Astrocyte (in vitro differentiated cells and primary cell): ENCODE measurements around the gene UQCRH. TPM values are rescaled to one million over a fixed set of nuclear protein-coding genes. Genes with fewer than 3 reads are reported as not detected.

Source experiments
- DNase-seq: peaks from one replicate; pipeline ENCODE4 v3.0.0-alpha.2; 2010; ENCODE audit warnings: low read depth
- FAIRE-seq: peaks from 2 replicates; lab custom pipeline; 2011; peaks lifted over from hg19 to GRCh38; lab: Jason Lieb, UNC
- H2AFZ ChIP-seq: 2 replicates; pipeline ENCODE4 v1.6.0; 2012; ENCODE audit warnings: low read depth, low read length, inconsistent platforms
- H3K27ac ChIP-seq: 2 replicates; pipeline ENCODE4 v1.5.1; 2011; ENCODE audit warnings: low read depth, low read length, inconsistent platforms
- H3K27me3 ChIP-seq: 2 replicates; pipeline ENCODE4 v1.6.0; 2011; ENCODE audit warnings: low read length, inconsistent platforms; ENCODE audit not compliant: insufficient read depth
- H3K36me3 ChIP-seq: 2 replicates; pipeline ENCODE4 v1.5.1; 2011; ENCODE audit warnings: low read length, inconsistent platforms; ENCODE audit not compliant: insufficient read depth
- H3K4me1 ChIP-seq: 2 replicates; pipeline ENCODE4 v1.5.1; 2011; ENCODE audit warnings: low read length, inconsistent platforms; ENCODE audit not compliant: insufficient read depth
- H3K4me2 ChIP-seq: 2 replicates; pipeline ENCODE4 v1.6.0; 2012; ENCODE audit warnings: low read length, inconsistent platforms
- H3K4me3 ChIP-seq: 2 replicates; pipeline ENCODE4 v1.5.1; 2011; ENCODE audit warnings: low read depth, mild to moderate bottlenecking, low read length, inconsistent platforms; ENCODE audit not compliant: insufficient read depth
- H3K79me2 ChIP-seq: 2 replicates; pipeline ENCODE4 v1.6.0; 2012; ENCODE audit warnings: mild to moderate bottlenecking, low read length, inconsistent platforms; ENCODE audit not compliant: insufficient read depth
- H3K9ac ChIP-seq: 2 replicates; pipeline ENCODE4 v1.6.0; 2012; ENCODE audit warnings: mild to moderate bottlenecking, low read length, inconsistent platforms
- H3K9me3 ChIP-seq: 2 replicates; pipeline ENCODE4 v1.5.1; 2012; ENCODE audit warnings: low read depth, mild to moderate bottlenecking, low read length, inconsistent platforms; ENCODE audit not compliant: insufficient read depth
- H4K20me1 ChIP-seq: 2 replicates; pipeline ENCODE4 v1.6.0; 2012; ENCODE audit warnings: low read length, inconsistent platforms; ENCODE audit not compliant: insufficient read depth
- H3K27ac Mint-ChIP-seq: one replicate; pipeline ENCODE4 v1.8.0; 2021; ENCODE audit warnings: mild to moderate bottlenecking, mixed read lengths; ENCODE audit not compliant: unreplicated experiment
- H3K27me3 Mint-ChIP-seq: one replicate; pipeline ENCODE4 v1.8.0; 2021; ENCODE audit warnings: low read depth, mixed read lengths; ENCODE audit not compliant: unreplicated experiment
- H3K36me3 Mint-ChIP-seq: one replicate; pipeline ENCODE4 v1.8.0; 2021; ENCODE audit warnings: low read depth, mixed read lengths; ENCODE audit not compliant: unreplicated experiment
- H3K4me1 Mint-ChIP-seq: one replicate; pipeline ENCODE4 v1.8.0; 2021; ENCODE audit warnings: low read depth, mixed read lengths; ENCODE audit not compliant: unreplicated experiment
- H3K4me3 Mint-ChIP-seq: one replicate; pipeline ENCODE4 v1.8.0; 2021; ENCODE audit warnings: mild to moderate bottlenecking, moderate library complexity, mixed read lengths; ENCODE audit not compliant: unreplicated experiment
- H3K9me3 Mint-ChIP-seq: one replicate; pipeline ENCODE4 v1.8.0; 2021; ENCODE audit warnings: mild to moderate bottlenecking, mixed read lengths; ENCODE audit not compliant: unreplicated experiment
- EZH2 ChIP-seq: IDR thresholded peaks from 2 replicates; pipeline ENCODE4 v1.6.1; 2012; ENCODE audit warnings: mild to moderate bottlenecking, low read length, inconsistent platforms; ENCODE audit not compliant: insufficient read depth
- total RNA-seq: library from RNA; stranded (reverse); gene quantifications from 2 replicates; pipeline ENCODE4 v1.2.1, GENCODE V29; 2021
- TF ChIP-seq, protein P1 (sequence below): IDR thresholded peaks from 2 replicates; pipeline ENCODE4 v1.5.1; 2011; ENCODE audit warnings: low read depth, mild to moderate bottlenecking, inconsistent platforms, low read length, moderate library complexity; ENCODE audit not compliant: insufficient read depth

Gene UQCRH
- total RNA-seq, 1 donor from 2014 or later = 337 TPM

DNA sequence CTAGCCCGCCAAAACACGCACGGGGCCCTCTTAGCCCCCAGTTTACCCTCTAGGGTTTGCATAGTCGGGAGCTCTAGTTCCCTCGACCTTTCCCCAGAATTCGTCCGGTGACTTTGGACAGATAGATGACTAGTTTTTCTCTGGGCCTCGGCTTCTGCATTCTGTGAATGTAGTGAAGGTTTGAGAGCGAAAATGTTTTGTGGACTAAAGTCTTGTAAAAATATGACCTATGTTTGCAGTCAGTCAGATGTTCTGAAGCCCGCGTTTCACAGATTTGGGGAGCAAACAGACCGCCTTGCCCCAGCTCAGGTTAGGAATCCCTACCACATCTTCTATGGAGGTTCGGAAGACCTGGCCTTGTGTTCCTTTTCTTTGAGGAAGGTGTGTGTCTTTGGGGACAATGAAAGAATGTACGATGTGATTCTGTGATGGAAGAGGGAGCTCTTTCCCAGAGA lies 401 bp downstream of the UQCRH start:
- H3K27me3 Mint-ChIP-seq = no peaks in the 10 kb centered on the region
- FAIRE-seq (no peak), DNase-seq (no peak)
- peaks cover 60% of the 10 kb centered on the region for H4K20me1 ChIP-seq
- H2AFZ ChIP-seq = peak overlapping the region; percentile 81
- TF ChIP-seq EZH2 = no peak
- TF ChIP-seq, protein P1, sequence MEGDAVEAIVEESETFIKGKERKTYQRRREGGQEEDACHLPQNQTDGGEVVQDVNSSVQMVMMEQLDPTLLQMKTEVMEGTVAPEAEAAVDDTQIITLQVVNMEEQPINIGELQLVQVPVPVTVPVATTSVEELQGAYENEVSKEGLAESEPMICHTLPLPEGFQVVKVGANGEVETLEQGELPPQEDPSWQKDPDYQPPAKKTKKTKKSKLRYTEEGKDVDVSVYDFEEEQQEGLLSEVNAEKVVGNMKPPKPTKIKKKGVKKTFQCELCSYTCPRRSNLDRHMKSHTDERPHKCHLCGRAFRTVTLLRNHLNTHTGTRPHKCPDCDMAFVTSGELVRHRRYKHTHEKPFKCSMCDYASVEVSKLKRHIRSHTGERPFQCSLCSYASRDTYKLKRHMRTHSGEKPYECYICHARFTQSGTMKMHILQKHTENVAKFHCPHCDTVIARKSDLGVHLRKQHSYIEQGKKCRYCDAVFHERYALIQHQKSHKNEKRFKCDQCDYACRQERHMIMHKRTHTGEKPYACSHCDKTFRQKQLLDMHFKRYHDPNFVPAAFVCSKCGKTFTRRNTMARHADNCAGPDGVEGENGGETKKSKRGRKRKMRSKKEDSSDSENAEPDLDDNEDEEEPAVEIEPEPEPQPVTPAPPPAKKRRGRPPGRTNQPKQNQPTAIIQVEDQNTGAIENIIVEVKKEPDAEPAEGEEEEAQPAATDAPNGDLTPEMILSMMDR = no peak
- no peaks in the 10 kb centered on the region for H3K9me3 Mint-ChIP-seq
- peak overlapping the region; percentile 97 for H3K27ac Mint-ChIP-seq
- peaks cover 37% of the 10 kb centered on the region for H3K4me1 Mint-ChIP-seq
- peak overlapping the region; percentile 99 for H3K4me3 Mint-ChIP-seq
- peaks cover 4% of the 10 kb centered on the region for H3K36me3 Mint-ChIP-seq
- H3K79me2 ChIP-seq = peaks cover 97% of the 10 kb centered on the region
- peak overlapping the region; percentile 98 for H3K4me3 ChIP-seq
- peak overlapping the region; percentile 98 for H3K9ac ChIP-seq
- H3K27ac ChIP-seq = peak overlapping the region; percentile 96
- peaks cover 26% of the 10 kb centered on the region for H3K4me1 ChIP-seq
- H3K4me2 ChIP-seq = peak overlapping the region; percentile 99
- H3K9me3 ChIP-seq = no peaks in the 10 kb centered on the region
- no peaks in the 10 kb centered on the region for H3K27me3 ChIP-seq
- H3K36me3 ChIP-seq = no peaks in the 10 kb centered on the region

DNA sequence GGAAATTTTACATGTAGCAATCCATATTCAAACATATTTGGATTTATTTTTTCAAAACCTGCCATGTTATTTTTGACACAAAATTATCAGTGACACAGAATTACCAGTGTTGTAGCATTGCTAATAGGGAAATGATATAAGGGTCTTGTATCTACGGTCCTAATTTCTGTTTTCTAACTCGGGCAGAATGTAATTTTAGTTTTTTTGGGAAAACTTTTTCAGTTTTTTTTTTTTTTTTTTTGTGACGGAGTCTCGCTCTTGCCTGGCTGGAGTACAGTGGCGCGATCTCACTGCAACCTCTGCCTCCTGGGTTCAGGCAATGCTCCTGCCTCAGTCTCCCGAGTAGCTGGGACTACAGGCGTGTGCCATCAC lies 2.6 kb downstream of the UQCRH start:
- no peak for FAIRE-seq
- TF ChIP-seq EZH2 = no peak
- TF ChIP-seq, protein P1 = no peak
- no peak overlapping the region for H3K4me3 ChIP-seq

DNA sequence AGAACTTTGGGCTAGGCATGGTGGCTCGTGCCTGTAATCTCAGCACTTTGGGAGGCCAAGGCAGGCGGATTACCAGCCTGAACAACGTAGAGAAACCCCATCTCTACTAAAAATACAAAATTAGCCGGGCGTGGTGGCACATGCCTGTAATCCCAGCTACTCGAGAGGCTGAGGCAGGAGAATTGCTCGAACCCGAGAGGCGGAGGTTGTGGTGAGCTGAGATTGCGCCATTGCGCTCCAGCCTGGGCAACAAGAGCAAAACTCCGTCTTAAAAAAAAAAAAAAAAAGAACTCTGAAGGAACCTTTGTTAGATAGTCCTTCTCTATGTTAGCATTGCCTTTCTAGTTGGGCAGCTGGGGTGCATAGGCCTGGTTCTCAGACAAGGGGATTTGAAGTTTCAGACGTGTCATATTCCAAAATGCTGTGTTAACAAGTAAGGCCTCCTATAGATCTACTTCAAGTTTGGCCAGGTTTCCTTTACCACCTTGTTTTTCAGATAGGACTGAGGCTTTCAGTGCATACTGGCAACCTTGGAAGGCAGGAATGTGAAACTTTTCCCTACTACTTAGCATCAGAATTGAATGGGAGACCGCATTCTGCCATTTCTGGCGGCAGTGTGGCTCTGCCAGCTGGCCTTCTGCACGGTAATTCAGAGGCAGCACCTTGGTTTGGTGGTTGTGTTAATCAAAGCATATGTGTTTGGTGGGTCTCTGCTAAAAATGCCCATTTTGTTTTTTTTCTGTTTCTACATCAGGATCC lies 6.1 kb downstream of the UQCRH start:
- H3K4me3 Mint-ChIP-seq = peak overlapping the region; percentile 15
- H3K9me3 ChIP-seq = no peaks in the 10 kb centered on the region
- no peak overlapping the region for H3K9ac ChIP-seq
- H3K4me2 ChIP-seq = no peak overlapping the region
- no peaks in the 10 kb centered on the region for H3K27me3 ChIP-seq
- no peaks in the 10 kb centered on the region for H3K27me3 Mint-ChIP-seq
- H3K4me3 ChIP-seq = no peak overlapping the region
- no peak overlapping the region for H2AFZ ChIP-seq
- H3K9me3 Mint-ChIP-seq = no peaks in the 10 kb centered on the region
- H4K20me1 ChIP-seq = peaks cover 43% of the 10 kb centered on the region
- FAIRE-seq = no peak
- TF ChIP-seq, protein P1 = no peak
- no peak for TF ChIP-seq EZH2
- H3K36me3 ChIP-seq = peaks cover 33% of the 10 kb centered on the region
- H3K27ac Mint-ChIP-seq = no peak overlapping the region
- no peak for DNase-seq
- H3K4me1 Mint-ChIP-seq = peaks cover 25% of the 10 kb centered on the region
- peaks cover 11% of the 10 kb centered on the region for H3K4me1 ChIP-seq
- H3K36me3 Mint-ChIP-seq = peaks cover 3% of the 10 kb centered on the region
- H3K79me2 ChIP-seq = peaks cover 59% of the 10 kb centered on the region
- H3K27ac ChIP-seq = no peak overlapping the region

More for the DNA sequence above, 2.6 kb downstream of the UQCRH start:
- H3K27ac ChIP-seq = no peak overlapping the region
- H3K9me3 ChIP-seq = no peaks in the 10 kb centered on the region
- no peak for DNase-seq
- peaks cover 47% of the 10 kb centered on the region for H4K20me1 ChIP-seq
- peak overlapping the region; percentile 26 for H3K27ac Mint-ChIP-seq
- peak overlapping the region; percentile 67 for H3K4me3 Mint-ChIP-seq
- H2AFZ ChIP-seq = no peak overlapping the region
- peaks cover 17% of the 10 kb centered on the region for H3K4me1 ChIP-seq
- peaks cover 27% of the 10 kb centered on the region for H3K4me1 Mint-ChIP-seq
- no peaks in the 10 kb centered on the region for H3K27me3 ChIP-seq
- H3K9me3 Mint-ChIP-seq = no peaks in the 10 kb centered on the region
- H3K9ac ChIP-seq = no peak overlapping the region
- peaks cover 3% of the 10 kb centered on the region for H3K36me3 Mint-ChIP-seq
- H3K27me3 Mint-ChIP-seq = no peaks in the 10 kb centered on the region
- peak overlapping the region; percentile 21 for H3K4me2 ChIP-seq
- peaks cover 13% of the 10 kb centered on the region for H3K36me3 ChIP-seq
- H3K79me2 ChIP-seq = peaks cover 90% of the 10 kb centered on the region
